Measurements from ENCODE around the gene TGM5. TPM values are rescaled to one million over a fixed set of nuclear protein-coding genes. Genes with fewer than 3 reads are reported as not detected.

Gene TGM5
- total RNA-seq, 3 donors from 2014 or later (not counting 1 experiment from before 2014, with no cell fraction given) = not detected

DNA sequence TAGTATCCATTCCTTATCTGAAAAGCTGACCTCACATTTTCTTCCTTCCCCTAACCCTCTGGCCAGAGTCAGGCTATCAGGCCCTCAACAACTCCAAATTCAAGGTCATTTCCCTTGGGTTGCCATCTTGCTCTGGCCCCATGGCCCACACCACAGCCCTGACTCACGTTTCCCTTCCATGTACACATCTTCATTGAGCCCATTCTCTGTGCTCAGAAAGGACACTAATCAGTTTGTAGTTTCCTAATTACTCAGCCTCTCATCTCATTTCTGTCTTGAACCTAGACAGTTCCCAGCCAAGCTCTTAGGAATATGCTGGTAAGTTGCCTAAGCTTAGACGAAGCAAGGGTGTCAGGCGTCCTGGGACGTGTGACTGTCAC lies 14.9 kb downstream of the TGM5 start:
- Histone ChIP-seq H3K4me3 (ENCODE audit: low read length) (no peak overlapping the region), H3K27ac (ENCODE audit: low read length) (no peak overlapping the region), H3K27me3 (ENCODE audit: control insufficient read depth, insufficient read depth, low read length) (no peaks in the 10 kb centered on the region), H3K9me3 (ENCODE audit: control insufficient read depth, insufficient read depth, low read length) (no peaks in the 10 kb centered on the region), H3K36me3 (ENCODE audit: control insufficient read depth, insufficient read depth, low read length) (no peaks in the 10 kb centered on the region), H3K4me1 (ENCODE audit: control insufficient read depth, insufficient read depth, low read length) (peaks cover 28% of the 10 kb centered on the region)
- peaks cover 3 to 8% of the 10 kb centered on the region in 2 donors for H3K27me3 Mint-ChIP-seq (ENCODE audit: low read depth in 2 of 2)
- DNase-seq (no peak), ATAC-seq (no peak)
- TF ChIP-seq, protein P1, sequence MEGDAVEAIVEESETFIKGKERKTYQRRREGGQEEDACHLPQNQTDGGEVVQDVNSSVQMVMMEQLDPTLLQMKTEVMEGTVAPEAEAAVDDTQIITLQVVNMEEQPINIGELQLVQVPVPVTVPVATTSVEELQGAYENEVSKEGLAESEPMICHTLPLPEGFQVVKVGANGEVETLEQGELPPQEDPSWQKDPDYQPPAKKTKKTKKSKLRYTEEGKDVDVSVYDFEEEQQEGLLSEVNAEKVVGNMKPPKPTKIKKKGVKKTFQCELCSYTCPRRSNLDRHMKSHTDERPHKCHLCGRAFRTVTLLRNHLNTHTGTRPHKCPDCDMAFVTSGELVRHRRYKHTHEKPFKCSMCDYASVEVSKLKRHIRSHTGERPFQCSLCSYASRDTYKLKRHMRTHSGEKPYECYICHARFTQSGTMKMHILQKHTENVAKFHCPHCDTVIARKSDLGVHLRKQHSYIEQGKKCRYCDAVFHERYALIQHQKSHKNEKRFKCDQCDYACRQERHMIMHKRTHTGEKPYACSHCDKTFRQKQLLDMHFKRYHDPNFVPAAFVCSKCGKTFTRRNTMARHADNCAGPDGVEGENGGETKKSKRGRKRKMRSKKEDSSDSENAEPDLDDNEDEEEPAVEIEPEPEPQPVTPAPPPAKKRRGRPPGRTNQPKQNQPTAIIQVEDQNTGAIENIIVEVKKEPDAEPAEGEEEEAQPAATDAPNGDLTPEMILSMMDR (IDR thresholded peaks at IDR 0.05) = no peak
- WGBS (ENCODE audit: insufficient coverage) = 90% methylated on average over 4 of the region's 4 CpGs
- no peaks in the 10 kb centered on the region for H3K9me3 Mint-ChIP-seq
- H3K4me3 Mint-ChIP-seq = no peak overlapping the region
- H3K36me3 Mint-ChIP-seq = no peaks in the 10 kb centered on the region
- H3K27ac Mint-ChIP-seq = no peak overlapping the region
- intact Hi-C loops (cut with micrococcal nuclease) = no loop called here
- peaks cover 12 to 19% of the 10 kb centered on the region in 2 donors for H3K4me1 Mint-ChIP-seq

DNA sequence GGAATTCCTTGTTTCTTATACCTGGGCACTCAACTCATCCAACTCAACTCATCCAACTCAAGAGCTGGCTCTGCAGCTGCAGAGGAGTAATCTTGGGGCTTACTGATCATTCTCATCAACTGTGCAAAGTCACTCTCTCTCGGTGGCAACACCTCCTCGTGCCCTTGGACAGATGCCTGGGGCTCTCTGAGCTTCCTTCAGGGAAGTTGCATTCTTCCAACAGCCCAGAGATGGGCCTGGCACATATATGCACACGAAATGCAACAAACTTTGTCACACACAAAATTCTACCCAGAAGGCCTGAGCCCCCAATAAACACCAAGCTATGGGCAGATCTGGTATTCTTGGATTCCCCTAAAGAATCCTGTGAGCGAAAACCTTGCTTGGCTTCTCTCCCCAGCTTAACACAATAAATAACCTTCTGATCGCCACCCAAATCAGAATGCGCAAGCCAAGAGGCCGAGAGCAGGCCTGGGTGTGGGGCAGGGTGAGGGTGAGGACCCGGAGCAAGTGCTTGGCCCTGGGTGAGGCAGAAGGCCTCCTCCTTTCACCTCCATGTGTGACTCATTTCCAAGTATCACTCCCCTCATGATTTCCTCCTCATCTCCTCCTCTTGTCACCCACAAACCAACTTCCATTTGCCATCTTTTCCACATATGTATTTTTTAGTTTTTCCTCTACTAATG lies 15.4 kb downstream of the TGM5 start:
- no peaks in the 10 kb centered on the region for H3K36me3 Mint-ChIP-seq
- H3K36me3 ChIP-seq (ENCODE audit: control insufficient read depth, insufficient read depth, low read length) = no peaks in the 10 kb centered on the region
- peaks cover 12 to 19% of the 10 kb centered on the region in 2 donors for H3K4me1 Mint-ChIP-seq
- DNase-seq (no peak), ATAC-seq (no peak)
- WGBS (ENCODE audit: insufficient coverage) = 89% methylated on average over 5 of the region's 8 CpGs
- H3K4me3 ChIP-seq (ENCODE audit: low read length) = no peak overlapping the region
- H3K27ac Mint-ChIP-seq = no peak overlapping the region
- peaks cover 6 to 8% of the 10 kb centered on the region in 2 donors for H3K27me3 Mint-ChIP-seq (ENCODE audit: low read depth in 2 of 2)
- H3K27me3 ChIP-seq (ENCODE audit: control insufficient read depth, insufficient read depth, low read length) = no peaks in the 10 kb centered on the region
- TF ChIP-seq, protein P1 (IDR thresholded peaks at IDR 0.05) = no peak
- peaks cover 28% of the 10 kb centered on the region for H3K4me1 ChIP-seq (ENCODE audit: control insufficient read depth, insufficient read depth, low read length)
- H3K27ac ChIP-seq (ENCODE audit: low read length) = no peak overlapping the region
- H3K9me3 Mint-ChIP-seq = no peaks in the 10 kb centered on the region
- intact Hi-C loops (cut with micrococcal nuclease) = no loop called here
- H3K4me3 Mint-ChIP-seq = no peak overlapping the region
- H3K9me3 ChIP-seq (ENCODE audit: control insufficient read depth, insufficient read depth, low read length) = no peaks in the 10 kb centered on the region

DNA sequence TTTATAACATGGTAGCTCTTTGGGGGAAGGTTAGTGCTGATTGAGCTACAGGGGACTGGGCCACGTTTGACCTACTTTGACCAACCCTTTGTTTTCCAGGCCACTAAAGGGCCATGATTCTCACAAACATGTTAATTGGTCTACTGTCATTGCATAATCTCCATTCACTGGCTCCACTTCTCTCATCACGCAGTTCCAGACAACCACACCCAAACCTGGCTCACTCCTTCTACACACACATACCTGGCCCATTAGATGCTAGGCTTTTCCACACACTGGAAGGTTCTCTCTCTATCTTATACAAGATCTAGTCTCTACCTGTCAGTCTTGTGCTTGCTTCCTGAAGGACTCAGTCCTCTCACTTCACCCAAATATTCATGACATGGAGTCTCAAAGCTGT lies 15.9 kb downstream of the TGM5 start:
- TF ChIP-seq, protein P1 (IDR thresholded peaks at IDR 0.05) = no peak
- H3K4me1 Mint-ChIP-seq = peaks cover 12 to 19% of the 10 kb centered on the region in 2 donors
- Histone ChIP-seq H3K9me3 (ENCODE audit: control insufficient read depth, insufficient read depth, low read length) (no peaks in the 10 kb centered on the region), H3K36me3 (ENCODE audit: control insufficient read depth, insufficient read depth, low read length) (no peaks in the 10 kb centered on the region), H3K4me1 (ENCODE audit: control insufficient read depth, insufficient read depth, low read length) (peaks cover 28% of the 10 kb centered on the region), H3K27me3 (ENCODE audit: control insufficient read depth, insufficient read depth, low read length) (no peaks in the 10 kb centered on the region), H3K4me3 (ENCODE audit: low read length) (no peak overlapping the region), H3K27ac (ENCODE audit: low read length) (no peak overlapping the region)
- H3K27me3 Mint-ChIP-seq (ENCODE audit: low read depth in 2 of 2) = peaks cover 6 to 8% of the 10 kb centered on the region in 2 donors
- H3K36me3 Mint-ChIP-seq = no peaks in the 10 kb centered on the region
- WGBS (ENCODE audit: insufficient coverage) = 96% methylated on average over 2 of the region's 2 CpGs
- no peak for ATAC-seq
- DNase-seq = no peak
- intact Hi-C loops (cut with micrococcal nuclease) = no loop called here
- H3K27ac Mint-ChIP-seq = no peak overlapping the region
- no peak overlapping the region for H3K4me3 Mint-ChIP-seq
- H3K9me3 Mint-ChIP-seq = no peaks in the 10 kb centered on the region

Data from natural killer cell (primary cell).